Measurements from ENCODE around the gene ASXL3. TPM values are rescaled to one million over a fixed set of nuclear protein-coding genes. Genes with fewer than 3 reads are reported as not detected.

ASXL3 gene
- total RNA-seq, 1 donor from 2014 or later = 3.2 TPM

DNA sequence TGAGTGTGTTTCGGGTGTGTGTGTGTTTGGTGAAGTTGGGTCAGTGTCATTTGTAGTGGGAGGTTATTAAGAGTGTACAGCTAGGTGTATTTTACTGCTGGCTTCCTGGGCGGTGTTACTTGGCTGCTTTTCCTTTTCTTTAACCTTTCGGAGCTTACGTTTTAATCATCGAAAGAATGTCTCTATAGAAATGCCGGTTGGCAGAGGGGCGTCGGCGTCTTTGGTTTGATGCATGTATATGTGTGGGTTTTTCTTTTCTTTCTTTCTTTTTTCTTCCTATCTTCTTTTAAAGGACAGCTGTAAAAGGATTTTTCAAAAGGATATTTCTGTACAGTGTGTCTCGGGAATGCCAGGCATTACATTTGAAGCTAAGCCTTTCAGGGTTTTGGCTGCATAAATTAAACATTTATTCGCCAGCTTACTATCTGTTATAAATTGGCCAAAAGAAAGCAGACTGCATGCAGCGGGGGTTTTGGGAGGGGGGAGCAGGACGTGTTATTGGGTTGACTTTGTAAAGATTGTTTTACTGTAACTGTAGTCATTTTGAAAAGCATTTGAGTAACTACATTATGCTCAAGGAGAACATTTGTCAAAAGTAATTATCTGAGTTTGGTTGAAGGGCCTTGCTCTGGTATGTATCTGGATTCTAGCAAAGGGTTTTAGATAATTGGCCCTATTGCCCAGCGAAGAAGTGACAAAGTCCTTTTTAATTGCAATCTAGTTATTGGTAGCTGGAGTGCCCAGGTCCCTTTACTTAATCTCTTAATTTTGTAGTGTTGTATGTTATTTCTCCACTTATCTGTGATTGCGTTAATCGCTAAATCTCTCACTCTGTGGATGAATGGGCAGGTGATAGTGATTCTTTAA, 1.6 kb downstream of the ASXL3 start:
- peak; percentile 58 for DNase-seq (ENCODE audit: missing footprints)
- ATAC-seq = no peak
- intact Hi-C loops (cut with DNase I) = loop anchor here (10.0 kb wide), 1 partner anchor 135 kb away; no protein-coding TSS in a partner anchor

DNA sequence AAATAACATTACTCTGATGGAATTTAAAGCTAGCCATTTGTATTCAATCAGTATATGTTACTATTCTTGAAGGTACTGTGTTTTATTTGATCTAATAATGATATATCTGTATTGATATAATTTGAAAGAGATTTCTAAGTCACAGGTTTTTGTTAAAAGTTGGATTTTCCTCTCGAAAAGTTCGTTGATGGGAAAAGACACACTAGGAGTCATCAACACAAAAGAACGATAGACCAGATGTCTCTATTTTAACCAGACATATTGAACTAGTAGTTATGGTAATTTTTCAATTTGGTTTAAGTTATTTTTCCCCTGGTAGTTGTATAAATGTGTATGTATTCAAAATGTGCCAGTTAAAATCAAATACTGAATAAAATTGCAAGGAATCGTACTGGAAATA, 2.5 kb downstream of the ASXL3 start:
- intact Hi-C loops (cut with DNase I) = loop anchor here (10.0 kb wide), 1 partner anchor 134 kb away; no protein-coding TSS in a partner anchor
- ATAC-seq = no peak

DNA sequence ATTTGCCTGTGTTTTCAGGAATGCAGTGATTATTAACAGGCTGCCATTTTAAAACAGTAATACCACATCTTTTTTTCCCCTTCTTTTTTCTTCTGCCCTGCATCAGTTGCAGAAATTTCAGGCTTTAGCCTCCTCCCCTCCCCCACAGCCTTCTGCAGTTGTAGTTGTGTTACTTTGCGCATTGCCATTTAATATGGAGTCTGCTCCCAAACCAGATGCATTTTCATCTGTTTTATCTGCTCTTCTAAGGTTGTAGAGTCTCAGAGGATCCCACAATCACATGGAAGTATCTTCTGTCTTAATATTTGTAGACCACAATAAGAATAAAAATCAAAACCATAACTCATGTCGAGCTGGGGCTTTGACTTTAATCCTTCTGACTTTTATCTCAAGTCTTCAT, 3.8 kb downstream of the ASXL3 start:
- ATAC-seq = no peak
- intact Hi-C loops (cut with DNase I) = loop anchor here (10.0 kb wide), 1 partner anchor 133 kb away; no protein-coding TSS in a partner anchor

More for the DNA sequence above, 2.5 kb downstream of the ASXL3 start:
- DNase-seq (ENCODE audit: missing footprints) = no peak

DNA sequence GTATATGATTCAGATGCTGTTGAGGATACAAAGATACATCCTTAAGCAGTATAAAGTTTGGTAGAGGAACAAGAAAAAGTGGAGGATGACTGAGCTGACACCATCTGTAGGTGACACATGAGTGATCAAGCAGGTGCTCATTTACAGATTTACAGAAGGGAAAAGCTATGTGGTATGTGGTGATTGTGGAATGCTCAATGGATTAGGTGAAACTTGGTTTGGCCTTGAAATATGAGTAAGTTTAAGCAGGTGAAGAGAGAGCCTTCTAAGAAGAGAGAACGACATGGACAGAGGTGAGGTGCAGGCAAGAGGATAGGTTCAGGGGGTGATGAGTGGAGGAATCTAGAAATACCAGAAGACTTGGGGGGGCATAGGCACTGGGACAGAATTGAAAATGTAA, 5.9 kb downstream of the ASXL3 start:
- intact Hi-C loops (cut with DNase I) = loop anchor here (10.0 kb wide), 1 partner anchor 131 kb away; no protein-coding TSS in a partner anchor
- ATAC-seq (no peak), DNase-seq (ENCODE audit: missing footprints) (no peak)

More for the DNA sequence above, 3.8 kb downstream of the ASXL3 start:
- no peak for DNase-seq (ENCODE audit: missing footprints)

DNA sequence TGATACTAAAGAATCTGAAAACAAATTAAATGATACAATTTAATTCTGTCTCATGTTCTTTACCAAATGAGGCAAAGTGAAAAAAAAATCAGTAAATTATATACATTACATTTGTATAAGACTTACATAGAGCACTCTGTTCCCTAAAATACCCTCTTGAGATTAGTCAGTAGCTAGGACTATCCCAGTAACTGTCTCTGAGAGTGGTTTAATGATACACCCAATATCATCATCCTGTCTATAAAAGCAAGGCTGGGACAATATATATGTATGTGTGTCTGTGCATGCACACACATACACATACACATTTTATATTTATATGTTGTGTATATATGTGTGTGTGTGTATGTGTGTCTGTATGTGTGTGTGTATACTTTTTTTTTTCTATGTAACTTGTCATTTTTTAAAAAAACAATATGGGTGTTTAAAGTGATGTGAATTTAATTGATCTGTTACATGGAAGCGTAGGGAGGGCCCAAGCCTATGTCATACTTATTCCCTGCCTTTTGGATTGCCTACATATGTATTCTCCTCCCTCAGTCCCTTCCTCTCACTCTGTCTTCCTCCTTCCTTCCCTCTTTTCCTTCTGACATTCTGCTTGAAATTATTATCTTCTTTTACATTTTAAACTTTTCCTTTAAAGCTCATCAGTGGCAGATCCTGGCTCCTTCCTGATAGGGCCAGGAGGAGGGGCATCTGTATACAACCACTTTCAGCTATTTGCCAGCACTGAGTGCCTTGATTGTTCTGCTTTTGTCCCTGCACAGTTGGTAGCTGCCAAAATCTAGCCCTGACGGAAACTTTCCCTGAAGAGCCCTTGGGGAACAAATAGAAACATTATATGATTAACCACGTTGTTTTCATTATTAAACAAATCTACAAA, 6.8 kb downstream of the ASXL3 start:
- ATAC-seq (peak; percentile 86), DNase-seq (ENCODE audit: missing footprints) (no peak)
- intact Hi-C loops (cut with DNase I) = loop anchor here (10.0 kb wide), 1 partner anchor 130 kb away; no protein-coding TSS in a partner anchor

DNA sequence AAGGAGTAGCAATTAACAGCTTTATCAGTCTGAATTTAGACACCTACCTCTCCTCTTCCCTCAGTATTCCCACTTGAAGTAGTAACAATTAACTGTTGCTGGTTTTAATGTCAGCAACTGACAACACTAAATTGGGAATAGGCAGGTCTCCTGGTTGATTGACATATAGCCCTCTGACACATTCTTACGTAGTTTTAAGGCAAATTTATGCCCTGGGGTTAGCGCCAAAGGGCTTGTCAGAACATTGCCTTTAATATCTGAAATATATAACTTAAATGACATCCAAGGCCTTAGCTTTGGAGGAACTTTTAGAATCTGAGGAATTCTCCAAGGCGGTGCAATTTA, 7.4 kb downstream of the ASXL3 start:
- ATAC-seq (no peak), DNase-seq (ENCODE audit: missing footprints) (no peak)
- intact Hi-C loops (cut with DNase I) = loop anchor here (10.0 kb wide), 1 partner anchor 129 kb away; no protein-coding TSS in a partner anchor

DNA sequence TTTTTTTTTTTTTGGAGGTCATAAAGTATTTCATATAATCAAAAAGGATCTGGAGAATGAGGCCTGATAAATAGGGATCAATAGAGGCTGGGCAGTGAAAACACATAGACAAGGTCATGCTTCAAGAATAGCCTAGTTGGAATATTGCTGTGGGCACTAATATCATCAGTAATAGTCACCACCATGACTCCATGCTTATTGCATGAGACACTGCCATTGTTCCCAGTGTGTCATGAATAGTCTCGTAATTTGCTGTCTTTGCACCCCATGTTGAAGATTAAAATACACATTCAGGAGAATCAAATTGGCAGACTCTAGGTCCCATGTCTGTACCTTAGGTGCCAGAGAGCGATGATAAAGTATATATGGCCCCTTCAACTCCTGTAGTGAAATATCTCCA, 10.3 kb downstream of the ASXL3 start:
- no peak for ATAC-seq
- no peak for DNase-seq (ENCODE audit: missing footprints)
- intact Hi-C loops (cut with DNase I) = loop anchor here (10.0 kb wide), 1 partner anchor 126 kb away; no protein-coding TSS in a partner anchor

DNA sequence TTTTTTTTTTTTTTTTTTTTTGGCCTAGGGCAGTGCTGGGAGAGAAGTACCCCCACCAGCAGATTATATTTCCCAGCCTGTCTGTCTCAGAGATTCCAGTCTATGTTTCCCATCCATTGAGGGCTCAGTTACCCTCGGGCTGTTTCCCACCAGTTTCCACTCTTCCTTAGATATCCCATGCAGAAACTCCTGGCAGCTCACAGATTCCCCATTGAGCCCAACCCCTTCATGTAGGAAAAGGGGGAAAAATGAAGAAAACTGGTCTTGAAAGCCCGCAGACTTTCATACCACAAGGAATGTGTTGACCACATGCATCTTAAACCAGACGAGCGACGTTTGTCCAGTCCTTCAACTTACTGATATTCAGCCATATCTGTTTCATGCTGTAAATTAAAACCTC, 15.2 kb downstream of the ASXL3 start:
- ATAC-seq (no peak), DNase-seq (ENCODE audit: missing footprints) (no peak)
- intact Hi-C loops (cut with DNase I) = no loop called here

DNA sequence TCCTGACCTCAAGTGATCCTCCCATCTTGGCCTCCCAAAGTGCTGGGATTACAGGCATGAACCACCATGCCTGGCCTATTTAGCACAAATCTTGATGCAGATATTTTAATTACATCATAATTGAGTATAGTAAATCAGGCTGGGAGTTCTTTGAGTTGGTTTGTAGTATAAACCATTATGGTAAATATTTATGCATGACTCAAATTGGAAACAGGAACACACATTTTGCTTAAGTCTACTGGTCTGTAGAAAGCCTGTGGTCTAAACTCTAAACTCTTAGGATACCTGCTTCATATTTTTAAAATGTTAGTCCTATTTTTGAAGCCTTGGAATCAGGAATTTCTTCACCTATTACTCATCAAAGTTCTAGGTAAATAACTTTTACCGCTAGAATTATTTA, 16.8 kb downstream of the ASXL3 start:
- intact Hi-C loops (cut with DNase I) = no loop called here
- ATAC-seq (no peak), DNase-seq (ENCODE audit: missing footprints) (no peak)

DNA sequence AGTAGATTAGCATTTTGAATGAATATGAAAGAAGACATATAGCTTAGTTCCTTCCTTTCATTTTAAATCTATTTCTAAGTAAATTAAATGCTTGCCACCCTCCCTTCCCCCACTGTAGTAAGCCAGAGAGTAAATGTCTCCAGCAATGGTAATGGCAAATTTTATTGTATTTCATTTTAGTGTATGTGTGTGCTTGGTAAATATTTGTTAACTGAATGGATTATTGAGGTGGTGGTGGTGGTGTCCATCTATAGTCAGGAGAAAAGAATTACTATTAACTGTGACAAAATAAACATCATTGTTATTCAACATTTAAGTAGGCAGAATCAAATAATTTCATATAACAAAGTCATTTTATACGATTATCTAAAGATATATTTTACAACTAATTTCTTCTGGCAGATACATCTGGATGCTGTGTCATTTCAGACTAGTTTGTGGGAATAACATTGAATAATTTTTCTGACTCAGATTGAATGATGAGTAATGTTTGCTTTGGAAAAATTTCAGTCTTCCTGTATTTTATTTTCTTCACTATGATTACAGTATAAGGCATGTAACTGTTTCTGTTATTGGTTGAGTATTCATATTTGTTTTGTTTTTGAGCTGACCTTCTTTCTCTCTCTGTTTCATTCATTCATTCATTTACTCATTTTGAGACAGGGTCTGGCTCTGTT, 18.3 kb downstream of the ASXL3 start:
- DNase-seq (ENCODE audit: missing footprints) (no peak), ATAC-seq (no peak)
- intact Hi-C loops (cut with DNase I) = no loop called here

DNA sequence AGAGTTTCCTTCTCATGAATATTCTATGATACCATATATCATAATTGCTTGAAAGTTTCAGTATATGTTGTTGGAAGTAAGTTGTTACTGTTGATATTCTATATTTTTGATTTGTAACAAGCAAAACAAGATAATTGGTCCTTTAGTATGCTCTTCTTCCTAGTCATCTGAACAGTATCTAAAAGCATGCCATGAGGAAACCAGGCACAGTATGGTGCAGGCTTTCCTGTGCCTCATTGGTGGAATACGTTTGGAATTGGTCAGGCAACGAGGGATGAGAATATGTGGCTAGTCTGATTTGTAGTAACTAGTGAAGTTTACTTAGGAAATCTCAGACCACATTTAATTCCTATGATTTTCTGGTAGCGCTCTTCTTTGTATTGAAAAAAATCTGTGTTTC, 22.8 kb downstream of the ASXL3 start:
- ATAC-seq (no peak), DNase-seq (ENCODE audit: missing footprints) (no peak)
- intact Hi-C loops (cut with DNase I) = no loop called here

DNA sequence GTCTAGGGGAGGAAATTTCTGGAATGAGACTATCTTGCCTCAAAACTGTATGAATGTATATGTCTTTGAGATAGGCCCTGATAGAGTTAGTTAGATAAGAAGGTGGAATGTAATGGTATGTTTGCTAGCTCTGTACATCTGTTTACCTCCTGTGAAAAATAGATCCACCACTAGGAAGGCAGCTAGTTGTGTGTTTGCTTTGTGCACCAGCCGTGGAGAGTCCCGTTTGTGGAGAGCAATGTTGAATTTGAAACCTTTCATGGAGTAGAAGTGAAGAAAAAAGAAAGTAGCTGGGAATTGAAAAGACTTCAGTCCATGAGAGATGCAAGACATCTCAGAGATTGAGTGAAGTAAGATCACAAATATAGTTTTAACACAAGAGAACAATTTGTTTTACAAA, 25.4 kb downstream of the ASXL3 start:
- intact Hi-C loops (cut with DNase I) = no loop called here
- DNase-seq (ENCODE audit: missing footprints) = no peak
- ATAC-seq = no peak

DNA sequence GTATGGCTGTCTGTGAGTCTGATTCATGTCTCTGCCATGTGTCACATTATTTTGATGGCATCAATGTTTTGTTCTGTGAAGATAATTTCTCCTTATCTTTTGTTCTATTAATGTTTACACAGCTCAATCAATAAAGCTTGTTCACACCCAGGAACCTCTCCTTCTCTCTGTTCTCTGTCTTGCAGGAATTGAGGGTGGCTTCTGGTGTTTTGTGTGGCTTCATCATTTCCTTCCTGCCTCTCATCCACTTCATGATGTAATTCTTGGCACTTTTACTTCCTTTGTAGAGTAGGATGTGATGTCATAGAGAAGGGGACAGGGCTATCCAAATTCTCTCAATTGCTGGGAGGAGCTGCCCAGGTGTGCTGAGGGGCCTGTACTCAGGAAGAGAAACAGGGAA, 27.2 kb downstream of the ASXL3 start:
- intact Hi-C loops (cut with DNase I) = no loop called here
- ATAC-seq (no peak), DNase-seq (ENCODE audit: missing footprints) (no peak)

DNA sequence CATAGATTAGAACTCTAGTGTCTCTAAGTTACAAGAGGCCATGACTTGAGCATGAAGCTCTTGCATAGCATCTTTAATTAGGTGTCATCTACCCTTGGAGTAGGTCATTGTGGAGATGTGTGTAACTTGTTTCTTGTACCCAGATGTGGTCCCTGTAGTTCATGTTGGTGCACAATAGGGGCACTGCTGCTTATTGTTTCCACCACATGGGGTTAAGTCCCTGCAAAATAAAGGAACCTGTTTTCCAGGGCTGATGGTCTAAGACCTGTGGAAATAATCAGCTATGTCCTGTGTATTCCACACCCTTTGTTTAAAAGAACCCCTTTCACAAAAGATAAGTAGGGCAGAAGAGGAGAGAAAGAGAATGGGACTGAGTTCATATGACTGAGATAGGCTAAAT, 28.6 kb downstream of the ASXL3 start:
- ATAC-seq (no peak), DNase-seq (ENCODE audit: missing footprints) (no peak)
- intact Hi-C loops (cut with DNase I) = no loop called here

DNA sequence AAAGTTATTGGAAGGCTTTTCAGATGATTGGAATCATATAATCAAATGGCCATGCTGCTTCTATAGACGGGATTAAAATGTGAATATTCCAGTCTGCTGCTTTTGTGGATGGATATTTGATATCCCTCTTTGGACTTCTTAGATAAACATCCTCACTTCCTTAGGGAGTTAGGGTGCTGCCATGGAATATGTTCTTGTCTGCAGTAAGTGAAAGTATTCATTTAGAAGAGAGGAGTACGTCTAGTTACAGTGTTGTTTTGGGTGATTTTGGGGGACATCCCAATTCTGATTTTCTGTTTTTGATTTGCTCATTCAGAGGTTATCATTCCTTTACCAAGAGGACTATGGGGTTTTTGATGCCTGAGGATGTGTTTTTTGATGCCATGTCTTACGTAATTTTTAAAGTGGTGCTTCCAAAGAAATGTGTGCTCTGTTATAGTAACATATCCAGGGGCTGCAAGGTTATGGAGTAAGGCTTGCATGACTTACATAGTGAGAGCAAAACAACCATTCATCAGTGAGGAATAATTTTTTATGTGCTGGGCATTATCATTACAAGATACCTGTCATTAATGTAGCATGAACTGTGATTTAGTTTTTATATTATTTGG, 33.6 kb downstream of the ASXL3 start:
- intact Hi-C loops (cut with DNase I) = no loop called here
- no peak for ATAC-seq
- no peak for DNase-seq (ENCODE audit: missing footprints)

DNA sequence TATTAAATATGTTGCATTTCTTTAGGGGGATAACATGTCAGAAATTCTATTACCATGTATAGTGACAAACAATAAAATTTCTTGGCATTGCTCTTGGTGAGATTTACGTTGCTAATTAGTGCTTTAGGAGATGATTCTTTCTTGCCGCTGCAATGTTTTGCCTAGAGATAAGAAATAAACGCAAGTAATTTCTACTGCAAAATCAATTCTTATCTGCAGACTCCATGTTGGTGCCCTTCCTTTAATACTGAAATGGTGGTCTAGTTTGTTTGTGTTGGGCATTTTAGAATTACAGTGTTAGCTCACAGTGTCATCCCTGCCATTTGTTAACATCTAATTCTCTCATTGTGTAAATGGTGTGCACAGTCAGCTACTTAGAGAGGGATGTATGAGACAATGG, 34.6 kb downstream of the ASXL3 start:
- DNase-seq (ENCODE audit: missing footprints) = no peak
- no peak for ATAC-seq
- intact Hi-C loops (cut with DNase I) = no loop called here

DNA sequence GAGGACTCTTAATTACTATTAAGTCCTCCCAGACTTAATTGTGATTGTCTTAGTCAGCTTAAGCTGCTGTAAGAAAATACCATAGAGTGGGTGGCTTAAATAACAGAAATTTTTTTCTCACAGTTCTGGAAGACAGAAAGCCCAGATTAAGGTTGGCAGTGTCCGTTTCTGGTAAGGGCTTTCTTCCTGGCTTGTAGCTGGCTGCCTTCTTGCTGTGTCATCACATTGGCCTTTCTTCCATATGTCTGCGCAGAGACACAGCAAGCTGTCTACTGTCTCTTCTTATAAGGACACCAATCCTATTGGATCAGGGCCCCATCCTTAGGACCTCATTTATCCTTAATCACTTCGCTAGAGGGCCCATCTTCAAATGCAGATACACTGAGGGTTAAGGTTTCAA, 38.5 kb downstream of the ASXL3 start:
- ATAC-seq (no peak), DNase-seq (ENCODE audit: missing footprints) (no peak)
- intact Hi-C loops (cut with DNase I) = no loop called here

DNA sequence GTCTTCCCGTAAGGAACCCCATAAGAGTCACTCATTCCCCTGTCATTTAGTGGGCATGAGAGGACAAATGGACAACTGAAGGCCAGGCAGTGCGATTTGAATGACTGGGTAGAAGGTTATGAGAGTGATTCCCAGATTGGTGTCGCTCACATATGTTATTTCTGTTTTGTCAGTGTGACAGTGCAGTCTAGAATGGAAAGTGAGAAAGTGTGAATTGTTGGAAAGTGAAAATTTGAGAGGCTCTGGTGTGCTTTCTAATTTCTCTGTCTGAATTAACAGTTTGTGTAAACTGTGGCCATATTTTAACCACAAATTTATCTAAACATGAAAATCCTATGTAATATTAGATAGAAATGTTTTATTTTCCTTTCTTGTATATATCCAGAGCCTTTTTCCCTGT, 49.1 kb downstream of the ASXL3 start:
- intact Hi-C loops (cut with DNase I) = no loop called here
- no peak for ATAC-seq
- DNase-seq (ENCODE audit: missing footprints) = no peak

DNA sequence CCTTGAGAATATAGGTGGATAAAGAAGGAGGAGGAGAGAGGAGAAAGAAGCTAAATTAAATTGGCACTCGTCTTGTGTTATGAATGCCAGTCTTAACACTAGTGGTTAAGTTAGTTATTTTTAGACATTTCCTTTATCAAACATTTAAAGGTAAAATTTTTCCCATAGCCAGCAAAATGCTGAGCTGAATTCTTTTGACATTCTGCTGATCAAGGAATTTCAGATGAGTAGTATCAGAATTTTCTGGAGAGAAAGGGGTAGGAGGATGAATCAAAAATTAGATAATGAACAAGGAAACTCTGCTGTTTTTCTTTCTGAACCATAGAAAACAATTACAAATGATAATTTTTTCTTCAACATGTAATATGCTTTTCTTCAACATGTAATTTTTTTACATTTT, 52.5 kb downstream of the ASXL3 start:
- intact Hi-C loops (cut with DNase I) = no loop called here
- ATAC-seq = no peak
- DNase-seq (ENCODE audit: missing footprints) = no peak

All from Right ventricle myocardium inferior (tissue), 1 donor.